SK-N-SH treated with all-trans-retinoic acid at 6 μM for 48 hours (cell line): ENCODE measurements around the gene TOX2.

Experiments
- CSDC2 ChIP-seq: fragments of 250-450 bp; sonication (Bioruptor Pico); IDR thresholded peaks from 2 replicates; pipeline ENCODE4 v1.5.0; 2020; ENCODE audit warnings: mild to moderate bottlenecking, moderate library complexity
- OSR1 ChIP-seq: fragments of 250-450 bp; sonication (Bioruptor Pico); IDR thresholded peaks from 2 replicates; pipeline ENCODE4 v1.8.0; 2022; ENCODE audit warnings: moderate library complexity, mild to moderate bottlenecking, inconsistent platforms
- RARB ChIP-seq: fragments of 250-450 bp; sonication (Bioruptor Pico); IDR thresholded peaks from 2 replicates; pipeline ENCODE4 v1.8.0; 2021; ENCODE audit warnings: mild to moderate bottlenecking, moderate library complexity
- SNAI2 ChIP-seq: fragments of 250-450 bp; sonication (Bioruptor Pico); IDR thresholded peaks from 2 replicates; pipeline ENCODE4 v1.5.0; 2020; ENCODE audit warnings: mild to moderate bottlenecking, moderate library complexity
- TCF4 ChIP-seq: fragments of 250-450 bp; sonication (Bioruptor Pico); IDR thresholded peaks from 2 replicates; pipeline ENCODE4 v1.8.0; 2021; ENCODE audit warnings: mild to moderate bottlenecking, moderate library complexity, borderline replicate concordance
- ZFP3 ChIP-seq: fragments of 250-450 bp; sonication (Bioruptor Pico); IDR thresholded peaks from 2 replicates; pipeline ENCODE4 v1.5.0; 2020; ENCODE audit warnings: mild to moderate bottlenecking, moderate library complexity
- ZNF565 ChIP-seq: fragments of 450-650 bp; formaldehyde crosslinking; conservative IDR thresholded peaks from 2 replicates; pipeline ENCODE4 v1.5.0; 2020; ENCODE audit warnings: low read depth, mild to moderate bottlenecking, moderate library complexity
- TF ChIP-seq, protein P1 (sequence below): fragments of 250-450 bp; sonication (Bioruptor Pico); IDR thresholded peaks from 2 replicates; pipeline ENCODE4 v1.8.0; 2020; ENCODE audit warnings: mild to moderate bottlenecking, moderate library complexity, borderline replicate concordance
- TF ChIP-seq, protein P2 (sequence below): fragments of 250-450 bp; sonication (Bioruptor Pico); IDR thresholded peaks from 2 replicates; pipeline ENCODE4 v1.5.0; 2020; ENCODE audit warnings: mild to moderate bottlenecking, moderate library complexity
- TF ChIP-seq, protein P3 (sequence below): fragments of 250-450 bp; sonication (Bioruptor Pico); IDR thresholded peaks from 2 replicates; pipeline ENCODE4 v1.5.1; 2020; ENCODE audit warnings: low read depth, mild to moderate bottlenecking, moderate library complexity

DNA sequence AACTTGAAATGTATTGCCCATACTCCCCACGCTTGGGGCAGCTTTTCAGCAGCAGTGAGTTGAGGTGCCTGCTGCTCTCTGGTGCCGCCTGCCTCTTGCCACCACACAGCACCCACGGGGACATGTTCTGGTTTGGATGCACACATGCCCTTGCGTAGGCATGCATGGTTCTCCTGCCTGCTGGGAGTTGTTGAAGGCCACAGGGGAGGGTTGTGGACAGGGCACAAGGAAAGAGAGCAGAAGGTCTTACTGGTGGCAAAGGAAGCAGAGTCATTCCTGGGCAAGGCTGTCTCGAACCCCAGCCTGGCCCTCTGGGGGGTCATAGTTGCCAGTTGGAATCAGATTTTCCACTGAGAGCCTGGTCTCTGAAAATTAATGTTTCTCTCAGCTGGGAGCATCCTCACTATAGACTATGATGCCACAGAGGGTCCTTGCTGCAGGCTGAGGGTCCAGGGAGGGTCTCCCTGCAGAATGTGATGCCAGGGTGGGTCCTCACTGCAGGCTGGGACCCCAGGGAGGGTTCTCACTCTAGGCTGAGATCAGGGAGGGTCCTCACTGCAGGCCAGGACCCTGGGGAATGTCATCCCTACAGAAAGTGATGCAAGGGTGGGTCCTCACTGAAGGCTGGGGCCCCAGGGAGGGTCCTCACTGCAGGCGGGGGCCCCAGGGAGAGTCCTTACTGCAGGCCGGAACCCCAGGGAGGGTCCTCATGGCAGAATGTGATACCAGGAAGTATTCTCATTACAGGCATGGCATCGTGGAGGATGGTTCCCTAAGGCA lies 59.2 kb downstream of the TOX2 start:
- TF ChIP-seq, protein P1, sequence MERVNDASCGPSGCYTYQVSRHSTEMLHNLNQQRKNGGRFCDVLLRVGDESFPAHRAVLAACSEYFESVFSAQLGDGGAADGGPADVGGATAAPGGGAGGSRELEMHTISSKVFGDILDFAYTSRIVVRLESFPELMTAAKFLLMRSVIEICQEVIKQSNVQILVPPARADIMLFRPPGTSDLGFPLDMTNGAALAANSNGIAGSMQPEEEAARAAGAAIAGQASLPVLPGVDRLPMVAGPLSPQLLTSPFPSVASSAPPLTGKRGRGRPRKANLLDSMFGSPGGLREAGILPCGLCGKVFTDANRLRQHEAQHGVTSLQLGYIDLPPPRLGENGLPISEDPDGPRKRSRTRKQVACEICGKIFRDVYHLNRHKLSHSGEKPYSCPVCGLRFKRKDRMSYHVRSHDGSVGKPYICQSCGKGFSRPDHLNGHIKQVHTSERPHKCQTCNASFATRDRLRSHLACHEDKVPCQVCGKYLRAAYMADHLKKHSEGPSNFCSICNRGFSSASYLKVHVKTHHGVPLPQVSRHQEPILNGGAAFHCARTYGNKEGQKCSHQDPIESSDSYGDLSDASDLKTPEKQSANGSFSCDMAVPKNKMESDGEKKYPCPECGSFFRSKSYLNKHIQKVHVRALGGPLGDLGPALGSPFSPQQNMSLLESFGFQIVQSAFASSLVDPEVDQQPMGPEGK: no peak
- TF ChIP-seq, protein P2, sequence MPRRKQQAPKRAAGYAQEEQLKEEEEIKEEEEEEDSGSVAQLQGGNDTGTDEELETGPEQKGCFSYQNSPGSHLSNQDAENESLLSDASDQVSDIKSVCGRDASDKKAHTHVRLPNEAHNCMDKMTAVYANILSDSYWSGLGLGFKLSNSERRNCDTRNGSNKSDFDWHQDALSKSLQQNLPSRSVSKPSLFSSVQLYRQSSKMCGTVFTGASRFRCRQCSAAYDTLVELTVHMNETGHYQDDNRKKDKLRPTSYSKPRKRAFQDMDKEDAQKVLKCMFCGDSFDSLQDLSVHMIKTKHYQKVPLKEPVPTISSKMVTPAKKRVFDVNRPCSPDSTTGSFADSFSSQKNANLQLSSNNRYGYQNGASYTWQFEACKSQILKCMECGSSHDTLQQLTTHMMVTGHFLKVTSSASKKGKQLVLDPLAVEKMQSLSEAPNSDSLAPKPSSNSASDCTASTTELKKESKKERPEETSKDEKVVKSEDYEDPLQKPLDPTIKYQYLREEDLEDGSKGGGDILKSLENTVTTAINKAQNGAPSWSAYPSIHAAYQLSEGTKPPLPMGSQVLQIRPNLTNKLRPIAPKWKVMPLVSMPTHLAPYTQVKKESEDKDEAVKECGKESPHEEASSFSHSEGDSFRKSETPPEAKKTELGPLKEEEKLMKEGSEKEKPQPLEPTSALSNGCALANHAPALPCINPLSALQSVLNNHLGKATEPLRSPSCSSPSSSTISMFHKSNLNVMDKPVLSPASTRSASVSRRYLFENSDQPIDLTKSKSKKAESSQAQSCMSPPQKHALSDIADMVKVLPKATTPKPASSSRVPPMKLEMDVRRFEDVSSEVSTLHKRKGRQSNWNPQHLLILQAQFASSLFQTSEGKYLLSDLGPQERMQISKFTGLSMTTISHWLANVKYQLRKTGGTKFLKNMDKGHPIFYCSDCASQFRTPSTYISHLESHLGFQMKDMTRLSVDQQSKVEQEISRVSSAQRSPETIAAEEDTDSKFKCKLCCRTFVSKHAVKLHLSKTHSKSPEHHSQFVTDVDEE (CRISPR knock-in tag): no peak
- TF ChIP-seq ZFP3 (CRISPR knock-in tag): no peak
- no peak for TF ChIP-seq SNAI2 (CRISPR knock-in tag)
- no peak for TF ChIP-seq RARB (CRISPR knock-in tag)
- TF ChIP-seq ZNF565: no peak
- TF ChIP-seq, protein P3, sequence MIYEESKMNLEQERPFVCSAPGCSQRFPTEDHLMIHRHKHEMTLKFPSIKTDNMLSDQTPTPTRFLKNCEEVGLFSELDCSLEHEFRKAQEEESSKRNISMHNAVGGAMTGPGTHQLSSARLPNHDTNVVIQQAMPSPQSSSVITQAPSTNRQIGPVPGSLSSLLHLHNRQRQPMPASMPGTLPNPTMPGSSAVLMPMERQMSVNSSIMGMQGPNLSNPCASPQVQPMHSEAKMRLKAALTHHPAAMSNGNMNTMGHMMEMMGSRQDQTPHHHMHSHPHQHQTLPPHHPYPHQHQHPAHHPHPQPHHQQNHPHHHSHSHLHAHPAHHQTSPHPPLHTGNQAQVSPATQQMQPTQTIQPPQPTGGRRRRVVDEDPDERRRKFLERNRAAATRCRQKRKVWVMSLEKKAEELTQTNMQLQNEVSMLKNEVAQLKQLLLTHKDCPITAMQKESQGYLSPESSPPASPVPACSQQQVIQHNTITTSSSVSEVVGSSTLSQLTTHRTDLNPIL: no peak
- TF ChIP-seq OSR1 (CRISPR knock-in tag): no peak
- TF ChIP-seq TCF4 (CRISPR knock-in tag): no peak
- TF ChIP-seq CSDC2: no peak
